MCF 10A (cell line): Measurements from ENCODE around the gene USP7. TPM values are rescaled to one million over a fixed set of nuclear protein-coding genes. Genes with fewer than 3 reads are reported as not detected.

Experiments used
- BruUV-seq: library from RNA; stranded (reverse); fragments of 400-500 nt; replicated peaks from 2 replicates; lab custom pipeline; 2021; lab: Mats Ljungman, UMichigan
- CTCF ChIA-PET: fragments of 300-600 bp; sonication (Branson Sonifier 250); formaldehyde crosslinking; extraction: SDS; loops from one replicate; lab custom pipeline; 2021; ENCODE audit warnings: antibody characterized with exemption, inconsistent platforms; lab: Yijun Ruan, JAX
- POLR2A ChIA-PET: fragments of 300-600, 350-650 bp; sonication (Branson Sonifier 250); formaldehyde crosslinking; extraction: SDS; loops from one replicate; lab custom pipeline; 2020; ENCODE audit warnings: antibody characterized with exemption, inconsistent platforms; lab: Yijun Ruan, JAX
- DNase-seq: peaks from one replicate; pipeline ENCODE4 v3.0.0-alpha.2; 2018; ENCODE audit not compliant: unreplicated experiment
- H3K27ac Mint-ChIP-seq: one replicate; pipeline ENCODE4 v1.8.0; 2022; ENCODE audit warnings: mild to moderate bottlenecking, low read depth, mixed read lengths; ENCODE audit not compliant: unreplicated experiment
- H3K27me3 Mint-ChIP-seq: one replicate; pipeline ENCODE4 v1.8.0; 2022; ENCODE audit warnings: mixed read lengths; ENCODE audit not compliant: insufficient read depth, unreplicated experiment
- H3K36me3 Mint-ChIP-seq: one replicate; pipeline ENCODE4 v1.8.0; 2022; ENCODE audit warnings: mild to moderate bottlenecking, moderate library complexity, mixed read lengths; ENCODE audit not compliant: insufficient read depth, unreplicated experiment
- H3K4me1 Mint-ChIP-seq: one replicate; pipeline ENCODE4 v1.8.0; 2022; ENCODE audit warnings: mixed read lengths; ENCODE audit not compliant: insufficient read depth, unreplicated experiment
- H3K4me3 Mint-ChIP-seq: one replicate; pipeline ENCODE4 v1.8.0; 2022; ENCODE audit warnings: mild to moderate bottlenecking, moderate library complexity, mixed read lengths; ENCODE audit not compliant: unreplicated experiment
- H3K9me3 Mint-ChIP-seq: one replicate; pipeline ENCODE4 v1.8.0; 2022; ENCODE audit warnings: mixed read lengths; ENCODE audit not compliant: unreplicated experiment
- CTCF ChIP-seq: fragments of 200-600 bp; IDR thresholded peaks from one replicate; pipeline ENCODE4 v1.8.0; 2022; ENCODE audit warnings: antibody characterized with exemption, mild to moderate bottlenecking; ENCODE audit not compliant: unreplicated experiment
- intact Hi-C: fragments of 100-400 bp; cut with micrococcal nuclease; formaldehyde crosslinking; loops from 2 replicates; pipeline ENCODE4 v1.14.1; 2022
- total RNA-seq: library from RNA; stranded (reverse); gene quantifications from 2 replicates; pipeline ENCODE4 v1.2.3, GENCODE V29; 2022

USP7 gene
- total RNA-seq, 1 experiment from 2014 or later, result 108 TPM

- TF ChIP-seq CTCF, result no peak
- Mint-ChIP-seq H3K9me3 (no peaks in the 10 kb centered on the region), H3K4me3 (no peak overlapping the region), H3K36me3 (no peaks in the 10 kb centered on the region), H3K4me1 (peaks cover 16% of the 10 kb centered on the region), H3K27me3 (no peaks in the 10 kb centered on the region), H3K27ac (no peak overlapping the region)
- intact Hi-C loops, result no loop called here
- no peak for DNase-seq
- POLR2A ChIA-PET, result interaction anchor here (0.5 to 0.9 kb wide), 4 partner anchors 9 to 176 kb away, joined by 3 to 5 read pairs (median 3); no protein-coding TSS in a partner anchor
- CTCF ChIA-PET, result interaction anchor here (0.6 to 2.2 kb wide), 4 partner anchors 9 to 310 kb away, joined by 3 to 12 read pairs (median 6); no protein-coding TSS in a partner anchor
- BruUV-seq, result no TSS peak
These were observed 17.9 kb downstream of the USP7 start for GRCh38 chr16:8945626-8946296.

GRCh38 chr16:8943966-8944759, 19.5 kb downstream of the USP7 start:
- intact Hi-C loops, result no loop called here
- no peak for TF ChIP-seq CTCF
- Mint-ChIP-seq H3K9me3 (no peaks in the 10 kb centered on the region), H3K4me3 (no peak overlapping the region), H3K4me1 (peaks cover 14% of the 10 kb centered on the region), H3K27me3 (no peaks in the 10 kb centered on the region), H3K36me3 (no peaks in the 10 kb centered on the region), H3K27ac (no peak overlapping the region)
- no peak for DNase-seq
- ChIA-PET POLR2A (no interaction called here), CTCF (interaction anchor here (2.2 kb wide), 1 partner anchor 64 kb away, joined by 7 read pairs; no protein-coding TSS in a partner anchor)
- no TSS peak for BruUV-seq

- Mint-ChIP-seq H3K36me3 (no peaks in the 10 kb centered on the region), H3K4me1 (peaks cover 19% of the 10 kb centered on the region), H3K9me3 (no peaks in the 10 kb centered on the region), H3K27me3 (no peaks in the 10 kb centered on the region), H3K4me3 (no peak overlapping the region), H3K27ac (no peak overlapping the region)
- DNase-seq, result no peak
- TF ChIP-seq CTCF, result no peak
- intact Hi-C loops, result no loop called here
- ChIA-PET POLR2A (no interaction called here), CTCF (interaction anchor here (1.0 to 1.6 kb wide), 4 partner anchors 9 to 66 kb away, joined by 3 to 5 read pairs (median 4); no protein-coding TSS in a partner anchor)
- BruUV-seq, result no TSS peak
These were observed 20.5 kb downstream of the USP7 start for GRCh38 chr16:8943001-8943763.
